ENCODE data around the gene TSC22D3.
"Not testable (repeated sequence)": the region's sequence is repeated elsewhere in the genome, so short reads cannot be mapped to it uniquely, and the experiment has no call there.

Gene TSC22D3

GRCh38 chrX:107707866-107708265 is 67.7 kb downstream of the TSC22D3 start:
- DNase-seq (ENCODE audit: insufficient read length, low spot score) (no peak), FAIRE-seq (no peak)
- TF ChIP-seq POLR2A (IDR thresholded peaks at IDR 0.05; ENCODE audit: low read depth, low read length), result no peak

GRCh38 chrX:107706309-107706708 is 69.3 kb downstream of the TSC22D3 start:
- no peak for FAIRE-seq
- TF ChIP-seq POLR2A (IDR thresholded peaks at IDR 0.05; ENCODE audit: low read depth, low read length), result no peak
- no peak for DNase-seq (ENCODE audit: insufficient read length, low spot score)

GRCh38 chrX:107704587-107704986 is 71.0 kb downstream of the TSC22D3 start:
- FAIRE-seq (no peak), DNase-seq (ENCODE audit: insufficient read length, low spot score) (no peak)
- no peak for TF ChIP-seq POLR2A (IDR thresholded peaks at IDR 0.05; ENCODE audit: low read depth, low read length)

- no peak for DNase-seq (ENCODE audit: insufficient read length, low spot score)
- FAIRE-seq, result no peak
- no peak for TF ChIP-seq POLR2A (IDR thresholded peaks at IDR 0.05; ENCODE audit: low read depth, low read length)
Measured at GRCh38 chrX:107704181-107704580, 71.4 kb downstream of the TSC22D3 start.

GRCh38 chrX:107701493-107702121 is 74.0 kb downstream of the TSC22D3 start:
- no peak for FAIRE-seq
- no peak for TF ChIP-seq POLR2A (IDR thresholded peaks at IDR 0.05; ENCODE audit: low read depth, low read length)
- no peak for DNase-seq (ENCODE audit: insufficient read length, low spot score)

GRCh38 chrX:107700790-107701189 is 74.8 kb downstream of the TSC22D3 start:
- no peak for FAIRE-seq
- DNase-seq (ENCODE audit: insufficient read length, low spot score), result no peak
- TF ChIP-seq POLR2A (IDR thresholded peaks at IDR 0.05; ENCODE audit: low read depth, low read length), result no peak

GRCh38 chrX:107700317-107700774 is 75.2 kb downstream of the TSC22D3 start:
- peak; percentile 55 for FAIRE-seq
- peak; percentile 31 for DNase-seq (ENCODE audit: insufficient read length, low spot score)
- TF ChIP-seq POLR2A (IDR thresholded peaks at IDR 0.05; ENCODE audit: low read depth, low read length), result no peak

GRCh38 chrX:107699616-107700015 is 76.0 kb downstream of the TSC22D3 start:
- no peak for TF ChIP-seq POLR2A (IDR thresholded peaks at IDR 0.05; ENCODE audit: low read depth, low read length)
- FAIRE-seq, result no peak
- no peak for DNase-seq (ENCODE audit: insufficient read length, low spot score)

- FAIRE-seq (no peak), DNase-seq (ENCODE audit: insufficient read length, low spot score) (no peak)
- TF ChIP-seq POLR2A (IDR thresholded peaks at IDR 0.05; ENCODE audit: low read depth, low read length), result no peak
Measured at GRCh38 chrX:107691024-107691448, 84.6 kb downstream of the TSC22D3 start.

- DNase-seq (ENCODE audit: insufficient read length, low spot score) (no peak), FAIRE-seq (no peak)
- TF ChIP-seq POLR2A (IDR thresholded peaks at IDR 0.05; ENCODE audit: low read depth, low read length), result no peak
Measured at GRCh38 chrX:107687445-107687844, 88.1 kb downstream of the TSC22D3 start.

- no peak for DNase-seq (ENCODE audit: insufficient read length, low spot score)
- TF ChIP-seq POLR2A (IDR thresholded peaks at IDR 0.05; ENCODE audit: low read depth, low read length), result no peak
- FAIRE-seq, result no peak
Measured at GRCh38 chrX:107686792-107687191, 88.8 kb downstream of the TSC22D3 start.

- FAIRE-seq (no peak), DNase-seq (ENCODE audit: insufficient read length, low spot score) (no peak)
- TF ChIP-seq POLR2A (IDR thresholded peaks at IDR 0.05; ENCODE audit: low read depth, low read length), result no peak
Measured at GRCh38 chrX:107686026-107686425, 89.6 kb downstream of the TSC22D3 start.

GRCh38 chrX:107685586-107685985 is 90.0 kb downstream of the TSC22D3 start:
- not testable (repeated sequence) for FAIRE-seq; DNase-seq (ENCODE audit: insufficient read length, low spot score)

- DNase-seq (ENCODE audit: insufficient read length, low spot score), result no peak
- FAIRE-seq, result peak; percentile 81
- no peak for TF ChIP-seq POLR2A (IDR thresholded peaks at IDR 0.05; ENCODE audit: low read depth, low read length)
Measured at GRCh38 chrX:107684956-107685385, 90.6 kb downstream of the TSC22D3 start.

GRCh38 chrX:107683931-107684330 is 91.7 kb downstream of the TSC22D3 start:
- FAIRE-seq (no peak), DNase-seq (ENCODE audit: insufficient read length, low spot score) (no peak)
- TF ChIP-seq POLR2A (IDR thresholded peaks at IDR 0.05; ENCODE audit: low read depth, low read length), result no peak

All from H54 (cell line).